Measurements from ENCODE around the gene OXTR. TPM values are rescaled to one million over a fixed set of nuclear protein-coding genes. Genes with fewer than 3 reads are reported as not detected.
"Not testable (repeated sequence)": the region's sequence is repeated elsewhere in the genome, so short reads cannot be mapped to it uniquely, and the experiment has no call there.

Gene OXTR
- total RNA-seq, 2 donors from 2014 or later, result 0.44 TPM; not detected in 1

DNA sequence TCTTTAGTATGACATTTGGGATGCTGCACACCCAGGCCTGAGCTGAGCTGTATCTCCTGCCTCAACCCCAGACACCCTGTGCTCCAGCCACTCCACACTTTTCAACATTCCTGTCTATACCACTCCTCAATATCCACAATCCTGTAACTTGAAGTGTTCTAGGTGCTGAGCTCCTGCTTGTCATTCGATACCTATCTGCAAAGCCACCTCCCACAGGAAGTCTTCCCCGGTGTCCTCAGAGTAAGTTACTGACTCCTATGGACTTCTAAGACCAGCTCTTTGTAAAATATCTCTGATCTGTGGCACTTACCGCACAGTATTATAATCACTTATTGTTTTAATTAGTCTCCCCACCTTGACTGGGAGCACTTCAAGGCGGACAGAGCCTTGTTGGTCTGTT is 37.0 kb downstream of the OXTR start:
- Mint-ChIP-seq H3K27ac (no peak overlapping the region), H3K4me1 (no peaks in the 10 kb centered on the region), H3K4me3 (no peak overlapping the region), H3K27me3 (peaks cover 46% of the 10 kb centered on the region), H3K36me3 (ENCODE audit: low read depth) (no peaks in the 10 kb centered on the region)
- no peak for DNase-seq
- no peaks in the 10 kb centered on the region for H3K9me3 ChIP-seq (ENCODE audit: control insufficient read depth, low read length, poor library complexity, severe bottlenecking)
- no peak for ATAC-seq

DNA sequence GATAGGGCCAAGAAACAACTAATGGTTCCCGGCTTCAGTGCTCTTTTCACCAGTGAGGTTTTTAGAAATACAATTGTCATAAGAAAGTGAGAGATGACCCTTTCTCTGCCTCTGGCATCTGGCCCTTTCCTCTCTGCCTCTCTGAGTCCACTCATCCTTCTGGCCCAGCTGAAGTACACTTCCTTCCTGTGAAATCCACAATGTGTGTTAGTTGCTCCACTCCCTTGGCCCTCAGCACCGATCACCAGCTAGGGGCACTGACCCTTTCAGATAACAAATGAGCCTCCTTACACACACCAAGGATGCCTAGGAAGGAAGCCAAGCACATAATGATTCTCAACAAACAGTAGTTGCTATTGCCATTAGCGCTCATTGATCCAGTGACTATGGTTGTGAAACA is 38.8 kb downstream of the OXTR start:
- ATAC-seq, result no peak
- no peak overlapping the region for H3K27ac Mint-ChIP-seq
- peaks cover 29% of the 10 kb centered on the region for H3K27me3 Mint-ChIP-seq
- DNase-seq, result no peak
- no peak overlapping the region for H3K4me3 Mint-ChIP-seq
- H3K36me3 Mint-ChIP-seq (ENCODE audit: low read depth), result no peaks in the 10 kb centered on the region
- H3K4me1 Mint-ChIP-seq, result no peaks in the 10 kb centered on the region
- H3K9me3 ChIP-seq (ENCODE audit: control insufficient read depth, low read length, poor library complexity, severe bottlenecking), result no peaks in the 10 kb centered on the region

GRCh38 chr3:8729479-8729878 is 39.9 kb downstream of the OXTR start:
- no peaks in the 10 kb centered on the region for H3K36me3 Mint-ChIP-seq (ENCODE audit: low read depth)
- H3K9me3 ChIP-seq (ENCODE audit: control insufficient read depth, low read length, poor library complexity, severe bottlenecking), result no peaks in the 10 kb centered on the region
- no peaks in the 10 kb centered on the region for H3K4me1 Mint-ChIP-seq
- no peak overlapping the region for H3K4me3 Mint-ChIP-seq
- H3K27ac Mint-ChIP-seq, result no peak overlapping the region
- ATAC-seq (no peak), DNase-seq (no peak)
- peaks cover 26% of the 10 kb centered on the region for H3K27me3 Mint-ChIP-seq

- no peak overlapping the region for H3K27ac Mint-ChIP-seq
- no peaks in the 10 kb centered on the region for H3K9me3 ChIP-seq (ENCODE audit: control insufficient read depth, low read length, poor library complexity, severe bottlenecking)
- DNase-seq, result no peak
- peaks cover 22% of the 10 kb centered on the region for H3K27me3 Mint-ChIP-seq
- ATAC-seq, result no peak
- H3K4me3 Mint-ChIP-seq, result no peak overlapping the region
- H3K4me1 Mint-ChIP-seq, result no peaks in the 10 kb centered on the region
- H3K36me3 Mint-ChIP-seq (ENCODE audit: low read depth), result no peaks in the 10 kb centered on the region
Observed at GRCh38 chr3:8727605-8728512, 41.6 kb downstream of the OXTR start.

DNA sequence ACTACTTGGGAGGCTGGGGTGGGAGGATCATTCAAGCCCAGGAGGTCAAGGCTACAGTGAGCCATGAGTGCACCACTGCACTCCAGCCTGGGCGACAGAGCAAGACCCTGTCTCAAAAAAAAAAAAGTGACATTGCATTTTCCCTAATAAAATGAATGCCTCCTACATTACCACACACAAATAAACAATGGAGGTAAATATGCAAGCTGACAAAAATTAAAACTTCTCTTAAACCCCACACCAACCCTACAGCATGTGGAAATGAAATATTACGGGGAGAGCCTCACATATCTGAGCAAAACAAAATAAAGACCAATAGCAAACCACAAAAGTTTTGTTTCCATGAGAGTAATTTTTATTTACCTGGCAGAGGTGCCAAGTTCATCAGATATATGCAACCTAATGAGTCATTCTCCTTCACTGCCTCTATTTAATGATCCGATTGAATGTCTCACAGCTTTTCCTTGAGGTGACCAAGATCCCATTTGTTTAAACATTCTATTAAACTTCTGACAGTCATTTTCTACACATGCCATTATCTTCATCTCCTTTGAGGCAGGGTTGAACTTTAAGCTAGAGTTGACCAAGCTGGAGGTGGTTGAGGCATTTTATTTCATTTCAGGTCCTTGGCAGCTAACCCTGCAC is 45.2 kb downstream of the OXTR start:
- Mint-ChIP-seq H3K4me3 (no peak overlapping the region), H3K4me1 (no peaks in the 10 kb centered on the region), H3K27me3 (no peaks in the 10 kb centered on the region), H3K36me3 (ENCODE audit: low read depth) (no peaks in the 10 kb centered on the region), H3K27ac (no peak overlapping the region)
- H3K9me3 ChIP-seq (ENCODE audit: control insufficient read depth, low read length, poor library complexity, severe bottlenecking), result no peaks in the 10 kb centered on the region
- DNase-seq, result no peak
- ATAC-seq, result no peak

GRCh38 chr3:8723612-8724011 is 45.8 kb downstream of the OXTR start:
- no peaks in the 10 kb centered on the region for H3K36me3 Mint-ChIP-seq (ENCODE audit: low read depth)
- no peaks in the 10 kb centered on the region for H3K27me3 Mint-ChIP-seq
- ATAC-seq (no peak), DNase-seq (no peak)
- no peak overlapping the region for H3K4me3 Mint-ChIP-seq
- no peaks in the 10 kb centered on the region for H3K4me1 Mint-ChIP-seq
- H3K27ac Mint-ChIP-seq, result no peak overlapping the region
- H3K9me3 ChIP-seq (ENCODE audit: control insufficient read depth, low read length, poor library complexity, severe bottlenecking), result no peaks in the 10 kb centered on the region

GRCh38 chr3:8722808-8723207 is 46.6 kb downstream of the OXTR start:
- Mint-ChIP-seq H3K27me3 (no peaks in the 10 kb centered on the region), H3K4me3 (no peak overlapping the region), H3K27ac (no peak overlapping the region), H3K4me1 (no peaks in the 10 kb centered on the region), H3K36me3 (ENCODE audit: low read depth) (no peaks in the 10 kb centered on the region)
- no peak for DNase-seq
- H3K9me3 ChIP-seq (ENCODE audit: control insufficient read depth, low read length, poor library complexity, severe bottlenecking), result no peaks in the 10 kb centered on the region
- no peak for ATAC-seq

GRCh38 chr3:8715757-8716156 is 53.7 kb downstream of the OXTR start:
- not testable (repeated sequence) for H3K4me3 Mint-ChIP-seq; H3K4me1 Mint-ChIP-seq; H3K27ac Mint-ChIP-seq; H3K36me3 Mint-ChIP-seq (ENCODE audit: low read depth); H3K9me3 ChIP-seq (ENCODE audit: control insufficient read depth, low read length, poor library complexity, severe bottlenecking); ATAC-seq; DNase-seq
- H3K27me3 Mint-ChIP-seq, result peaks cover 14% of the 10 kb centered on the region

DNA sequence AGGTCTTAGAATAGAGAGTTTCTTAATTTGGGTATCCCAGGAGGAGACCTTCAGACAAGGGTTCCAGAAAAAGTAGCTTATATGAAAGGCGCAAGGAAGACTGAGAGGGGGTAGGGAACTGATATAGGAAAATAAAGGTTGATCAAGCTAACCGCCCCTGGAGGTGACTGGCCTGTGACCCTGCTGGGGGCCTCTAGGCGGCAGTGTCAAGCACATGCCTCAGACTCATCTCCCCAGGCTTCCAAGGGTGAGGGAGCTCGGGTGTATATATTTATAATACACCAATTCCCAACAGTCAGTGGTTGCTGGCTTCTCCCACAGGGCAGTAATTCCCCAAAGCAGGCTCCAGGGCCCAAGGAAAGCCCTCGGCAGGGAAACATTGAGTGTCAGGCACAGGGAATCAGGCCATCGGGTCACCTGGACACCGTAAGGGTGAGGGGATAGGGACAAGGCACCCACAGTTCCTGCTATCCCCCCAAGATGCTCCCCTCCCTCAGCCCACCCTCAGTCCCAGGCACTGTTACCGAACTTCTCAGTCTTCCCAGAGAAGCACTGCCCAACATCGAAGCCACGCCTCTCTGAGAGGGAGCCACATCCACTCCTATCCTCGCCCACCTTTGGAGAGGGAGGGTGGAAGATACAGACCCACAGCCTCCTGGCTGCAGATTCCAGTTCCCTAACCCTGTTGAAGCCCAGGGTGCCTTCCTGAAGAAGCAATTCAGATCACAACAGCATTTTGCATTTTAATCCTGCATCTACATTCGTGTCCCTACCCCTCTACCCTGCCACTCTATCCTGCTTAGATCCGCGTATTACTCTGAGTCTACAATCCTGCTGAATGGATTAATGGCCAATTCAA is 55.3 kb downstream of the OXTR start:
- Mint-ChIP-seq H3K4me1 (no peaks in the 10 kb centered on the region), H3K27me3 (peaks cover 20% of the 10 kb centered on the region), H3K4me3 (no peak overlapping the region), H3K27ac (no peak overlapping the region), H3K36me3 (ENCODE audit: low read depth) (no peaks in the 10 kb centered on the region)
- ATAC-seq (no peak), DNase-seq (no peak)
- H3K9me3 ChIP-seq (ENCODE audit: control insufficient read depth, low read length, poor library complexity, severe bottlenecking), result no peaks in the 10 kb centered on the region

DNA sequence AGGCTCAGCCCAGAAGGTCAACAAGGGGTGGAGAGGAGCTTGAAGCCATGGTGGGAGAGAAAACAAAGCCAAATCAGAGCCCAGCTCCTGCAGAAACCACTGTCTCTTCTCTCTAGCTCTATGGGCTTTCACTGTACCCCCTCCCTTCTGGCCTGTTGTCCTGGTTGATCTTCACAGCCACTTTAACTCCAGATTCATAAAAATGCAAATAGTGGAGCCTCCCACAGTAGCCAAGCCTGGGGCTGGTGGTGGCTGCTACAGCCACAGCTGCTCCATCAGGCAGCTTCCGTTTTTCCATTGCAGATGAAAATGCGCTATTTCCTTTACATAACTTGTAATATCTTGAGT is 56.5 kb downstream of the OXTR start:
- no peak overlapping the region for H3K27ac Mint-ChIP-seq
- H3K9me3 ChIP-seq (ENCODE audit: control insufficient read depth, low read length, poor library complexity, severe bottlenecking), result no peaks in the 10 kb centered on the region
- peaks cover 27% of the 10 kb centered on the region for H3K27me3 Mint-ChIP-seq
- no peak for ATAC-seq
- H3K4me1 Mint-ChIP-seq, result no peaks in the 10 kb centered on the region
- DNase-seq, result no peak
- no peaks in the 10 kb centered on the region for H3K36me3 Mint-ChIP-seq (ENCODE audit: low read depth)
- no peak overlapping the region for H3K4me3 Mint-ChIP-seq

DNA sequence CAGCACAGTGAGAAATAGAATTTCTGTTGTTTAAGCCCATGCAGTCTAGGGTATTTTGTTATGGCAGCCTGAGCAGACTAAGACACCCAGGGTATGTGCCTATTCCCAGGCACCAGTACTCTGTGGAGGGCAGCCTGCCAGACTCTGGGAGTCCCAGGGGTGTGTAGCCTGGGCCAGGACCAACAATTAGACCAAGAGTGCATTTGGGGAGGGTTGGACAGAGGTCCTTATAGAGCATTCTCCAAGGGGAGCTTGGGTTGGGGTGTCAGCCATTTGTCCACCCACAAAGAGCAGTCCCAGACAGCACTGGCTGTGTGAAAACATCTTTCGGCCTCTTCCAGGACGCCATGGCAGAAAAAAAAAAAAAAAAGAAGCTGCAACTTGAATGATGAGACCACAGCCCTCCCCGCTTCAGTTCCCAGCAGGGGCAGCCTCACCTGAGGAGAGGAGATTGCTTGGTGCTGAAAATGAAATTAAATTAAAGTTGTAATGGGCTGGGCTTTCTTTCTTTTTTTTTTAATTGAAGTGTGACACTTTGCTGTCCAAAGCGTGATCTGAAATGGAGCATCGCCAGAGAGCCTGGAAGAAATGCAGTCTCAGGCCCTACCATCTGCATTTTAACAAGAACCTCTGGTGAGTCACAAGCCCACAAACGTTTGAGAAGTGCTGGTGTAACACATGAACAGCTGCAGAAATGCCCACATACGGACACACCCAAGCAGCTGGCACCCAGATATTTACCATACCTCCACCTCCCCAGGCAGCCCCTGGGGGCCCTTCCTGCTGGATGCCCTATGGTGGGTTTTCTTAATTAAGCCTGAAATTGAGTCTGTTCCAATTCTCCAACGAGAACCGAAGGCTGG is 57.1 kb downstream of the OXTR start:
- no peak overlapping the region for H3K27ac Mint-ChIP-seq
- H3K36me3 Mint-ChIP-seq (ENCODE audit: low read depth), result no peaks in the 10 kb centered on the region
- H3K9me3 ChIP-seq (ENCODE audit: control insufficient read depth, low read length, poor library complexity, severe bottlenecking), result no peaks in the 10 kb centered on the region
- DNase-seq (no peak), ATAC-seq (no peak)
- no peaks in the 10 kb centered on the region for H3K4me1 Mint-ChIP-seq
- H3K4me3 Mint-ChIP-seq, result no peak overlapping the region
- peaks cover 27% of the 10 kb centered on the region for H3K27me3 Mint-ChIP-seq

DNA sequence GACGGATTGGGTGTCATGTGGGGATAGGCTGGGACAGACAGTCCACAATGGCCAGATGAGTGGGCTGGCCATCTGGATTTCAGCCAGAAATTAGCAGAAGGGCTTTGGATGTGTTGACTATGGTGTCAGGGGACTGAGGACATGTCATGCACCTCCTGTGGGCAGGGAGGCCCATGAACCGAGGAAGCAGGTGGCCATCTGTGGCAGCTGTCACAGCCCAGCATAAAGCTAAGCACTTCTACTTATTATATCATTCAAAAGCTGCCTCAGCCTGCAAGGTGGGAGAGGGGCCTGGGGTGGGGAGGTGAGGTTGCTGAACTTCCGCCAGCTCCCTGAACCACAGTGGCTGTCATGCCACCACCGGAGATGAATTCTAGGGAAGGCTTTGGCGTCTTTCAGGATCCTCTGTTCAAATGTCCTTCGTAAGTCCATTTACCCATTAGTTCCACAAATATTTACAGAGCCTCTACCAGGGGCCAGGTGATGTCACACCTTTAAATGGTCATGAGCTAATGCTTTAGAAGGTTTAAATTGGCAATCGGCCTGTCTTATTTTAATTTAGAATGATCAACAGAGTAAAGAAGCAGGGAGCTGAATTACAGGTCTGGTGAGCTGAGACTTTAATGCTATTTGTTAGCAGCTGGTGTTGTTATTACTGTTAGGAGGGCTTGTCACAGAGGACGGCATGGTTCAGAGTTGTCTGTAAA is 59.5 kb downstream of the OXTR start:
- H3K4me1 Mint-ChIP-seq, result no peaks in the 10 kb centered on the region
- no peak overlapping the region for H3K4me3 Mint-ChIP-seq
- peaks cover 3% of the 10 kb centered on the region for H3K9me3 ChIP-seq (ENCODE audit: control insufficient read depth, low read length, poor library complexity, severe bottlenecking)
- H3K27ac Mint-ChIP-seq, result no peak overlapping the region
- H3K36me3 Mint-ChIP-seq (ENCODE audit: low read depth), result no peaks in the 10 kb centered on the region
- peaks cover 21% of the 10 kb centered on the region for H3K27me3 Mint-ChIP-seq
- no peak for ATAC-seq
- DNase-seq, result no peak
